HepG2 (cell line): ENCODE results near the gene ALDH4A1. TPM values are rescaled to one million over a fixed set of nuclear protein-coding genes. Genes with fewer than 3 reads are reported as not detected.

ENCODE experiments used
- ATAC-seq: fragments of 200-7000 bp; cut with Tn5 transposase; 3 replicates; pipeline ENCODE4 v1.9.1; 2020; ENCODE audit warnings: mild to moderate bottlenecking, moderate library complexity
- BruUV-seq: library from RNA; stranded (reverse); fragments of 400-500 nt; replicated peaks from 2 replicates; lab custom pipeline; 2021; lab: Mats Ljungman, UMichigan
- CTCF ChIA-PET: fragments of 300-600 bp; formaldehyde crosslinking; extraction: SDS; loops from one replicate; lab custom pipeline; 2021; ENCODE audit warnings: low total read pairs, inconsistent platforms, low intra/inter-chr PET ratio; lab: Yijun Ruan, JAX
- POLR2A ChIA-PET: fragments of 350-600 bp; sonication (Branson Sonifier 250); formaldehyde crosslinking; loops from one replicate; lab custom pipeline; 2020; ENCODE audit warnings: antibody characterized with exemption, inconsistent platforms; lab: Yijun Ruan, JAX
- DNase-seq: peaks from one replicate; pipeline ENCODE4 v3.0.0-alpha.2; 2015; ENCODE audit warnings: low spot score
- FAIRE-seq: peaks from 3 replicates; lab custom pipeline; 2011; peaks lifted over from hg19 to GRCh38; lab: Jason Lieb, UNC
- H2AFZ ChIP-seq: one replicate; pipeline ENCODE4 v1.6.1; 2011; ENCODE audit warnings: low read length, inconsistent platforms
- H3K27ac ChIP-seq: fragments of 300-600 bp; 3 replicates; pipeline ENCODE4 v1.8.0; 2011; ENCODE audit warnings: mixed run types, mild to moderate bottlenecking, mixed read lengths, low read length, inconsistent platforms; ENCODE audit not compliant: insufficient read depth; ENCODE audit errors: extremely low read length
- H3K27me3 ChIP-seq, 2 experiments: fragments of 200-600 bp in 1 of 2; 2 replicates in 1 of 2; 3 replicates in 1 of 2; pipeline versions ENCODE4 v1.6.0 to v1.8.0; 2011; ENCODE audit warnings: low read length in 2 of 2, mild to moderate bottlenecking in 2 of 2, moderate library complexity in 2 of 2, inconsistent platforms in 1 of 2; ENCODE audit not compliant: insufficient read depth in 2 of 2, control insufficient read depth in 1 of 2
- H3K36me3 ChIP-seq, 2 experiments: fragments of 200-600 bp in 1 of 2; replicated peaks in 1 of 2; 2 replicates in 1 of 2; 3 replicates in 1 of 2; pipeline versions ENCODE4 v1.5.1 to v1.8.0; 2011; ENCODE audit warnings: low read length in 2 of 2, inconsistent platforms in 1 of 2; ENCODE audit not compliant: insufficient read depth in 2 of 2, control insufficient read depth in 1 of 2
- H3K4me1 ChIP-seq: 2 replicates; pipeline ENCODE4 v1.5.1; 2012; ENCODE audit warnings: low read length, inconsistent platforms; ENCODE audit not compliant: insufficient read depth
- H3K4me2 ChIP-seq: 2 replicates; pipeline ENCODE4 v1.6.0; 2011; ENCODE audit warnings: low read depth, low read length, inconsistent platforms
- H3K4me3 ChIP-seq, 3 experiments: fragments of 200-600 bp in 1 of 3; sonication (generic), shearing (Covaris generic) in 1 of 3; replicated peaks in 1 of 3; 2 replicates each; pipeline ENCODE4 v1.5.1; 2011 to 2016; ENCODE audit warnings: low read length in 3 of 3, inconsistent platforms in 2 of 3, low read depth in 2 of 3, mild to moderate bottlenecking in 2 of 3, control low read depth in 1 of 3, mixed read lengths in 1 of 3; ENCODE audit not compliant: insufficient read depth in 1 of 3
- H3K79me2 ChIP-seq: one replicate; pipeline ENCODE4 v1.6.1; 2011; ENCODE audit warnings: low read length, inconsistent platforms; ENCODE audit not compliant: insufficient read depth
- H3K9ac ChIP-seq: 2 replicates; pipeline ENCODE4 v1.6.0; 2011; ENCODE audit warnings: mild to moderate bottlenecking, low read depth, low read length, inconsistent platforms; ENCODE audit not compliant: insufficient read depth
- H3K9me3 ChIP-seq: 2 replicates; pipeline ENCODE4 v1.5.1; 2012; ENCODE audit warnings: mild to moderate bottlenecking, low read length
- H4K20me1 ChIP-seq: 2 replicates; pipeline ENCODE4 v1.6.0; 2011; ENCODE audit warnings: inconsistent platforms, mild to moderate bottlenecking, low read length, moderate library complexity; ENCODE audit not compliant: insufficient read depth
- BORCS8-MEF2B ChIP-seq: sonication (generic); formaldehyde crosslinking; IDR thresholded peaks from 2 replicates; pipeline ENCODE4 v1.8.0; 2022; ENCODE audit warnings: mild to moderate bottlenecking, missing genetic modification reagents
- ERF ChIP-seq: IDR thresholded peaks from 2 replicates; pipeline ENCODE4 v1.6.1; 2018; ENCODE audit warnings: missing biosample characterization, missing genetic modification reagents
- FOXM1 ChIP-seq: sonication (generic); formaldehyde crosslinking; IDR thresholded peaks from 2 replicates; pipeline ENCODE4 v1.5.0; 2020; ENCODE audit warnings: missing genetic modification reagents
- GABPA ChIP-seq, 2 experiments: IDR thresholded peaks; 2 replicates each; pipeline ENCODE4 v1.6.1; 2011 to 2016; ENCODE audit warnings: low read depth in 2 of 2, low read length in 1 of 2, missing biosample characterization in 1 of 2, missing genetic modification characterization in 1 of 2
- ISL2 ChIP-seq: sonication (generic); formaldehyde crosslinking; IDR thresholded peaks from 2 replicates; pipeline ENCODE4 v1.5.0; 2020; ENCODE audit warnings: missing genetic modification reagents
- NFYB ChIP-seq: sonication (generic); formaldehyde crosslinking; IDR thresholded peaks from 2 replicates; pipeline ENCODE4 v1.4.0; 2020; ENCODE audit warnings: missing genetic modification reagents
- NFYC ChIP-seq: IDR thresholded peaks from 2 replicates; pipeline ENCODE4 v1.6.1; 2016; ENCODE audit warnings: missing genetic modification reagents, missing compliant biosample characterization
- RARA ChIP-seq: IDR thresholded peaks from 2 replicates; pipeline ENCODE4 v1.6.1; 2016; ENCODE audit warnings: missing genetic modification reagents, missing compliant biosample characterization
- SRSF9 ChIP-seq: fragments of 200-400 bp; formaldehyde crosslinking; IDR thresholded peaks from 2 replicates; pipeline ENCODE4 v1.6.1; 2018; ENCODE audit warnings: borderline replicate concordance, mild to moderate bottlenecking, low read depth, low read length; ENCODE audit not compliant: insufficient read depth, poor library complexity, severe bottlenecking
- ZFP62 ChIP-seq: sonication (generic); formaldehyde crosslinking; IDR thresholded peaks from 2 replicates; pipeline ENCODE4 v1.4.0; 2020; ENCODE audit warnings: missing genetic modification reagents
- ZNF672 ChIP-seq: sonication (generic); formaldehyde crosslinking; IDR thresholded peaks from 2 replicates; pipeline ENCODE4 v1.8.1; 2022; ENCODE audit warnings: missing genetic modification reagents
- ZNF773 ChIP-seq: sonication (generic); formaldehyde crosslinking; IDR thresholded peaks from 2 replicates; pipeline ENCODE4 v1.4.0; 2020; ENCODE audit warnings: missing genetic modification reagents, borderline replicate concordance
- WGBS: methylation state at CpG from one replicate; pipeline ENCODE4 v1.1.6; 2017; ENCODE audit warnings: low lambda C conversion rate; 5-methylcytosine and 5-hydroxymethylcytosine counted together
- in situ Hi-C: cut with HindIII; loops from 2 replicates; pipeline ENCODE4 v1.10.0; 2017; ENCODE audit warnings: low pct_unique_long_range_greater_than_20kb; ENCODE audit not compliant: extremely low pct_ligation_motif_present
- intact Hi-C: fragments of 100-400 bp; cut with micrococcal nuclease; formaldehyde crosslinking; loops from one replicate; pipeline ENCODE4 v1.10.0; 2022; ENCODE audit not compliant: unreplicated experiment
- polyA plus RNA-seq, 8 experiments: library from polyadenylated mRNA; depleted of rRNA in 3 of 8; stranded (reverse) in 7 of 8; unstranded in 1 of 8; fragments of >200 nt; fragmentation: Illumina TruSeq in 4 of 8; extraction: Trizol in 4 of 8; gene quantifications; 2 replicates each; pipeline versions ENCODE4 v1.2.1 to v1.2.3, GENCODE V29; 2011 to 2016; ENCODE audit warnings: low read depth in 4 of 8, missing spikeins in 1 of 8, mixed read lengths in 1 of 8; ENCODE audit not compliant: insufficient read depth in 1 of 8
- total RNA-seq, 5 experiments: library from RNA; depleted of rRNA; stranded (reverse); fragments of >200 nt; fragmentation: Illumina TruSeq; extraction: Trizol; gene quantifications; 2 replicates each; pipeline ENCODE4 v1.2.3, GENCODE V29; 2016; ENCODE audit warnings: low read depth in 1 of 5
- TF ChIP-seq, protein P1 (sequence below): sonication (generic); formaldehyde crosslinking; IDR thresholded peaks from 2 replicates; pipeline ENCODE4 v1.4.0; 2020; ENCODE audit warnings: missing genetic modification reagents; ENCODE audit errors: not compliant biosample characterization
- TF ChIP-seq, protein P2 (sequence below): sonication (generic); formaldehyde crosslinking; IDR thresholded peaks from 2 replicates; pipeline ENCODE4 v1.5.0; 2020; ENCODE audit warnings: missing genetic modification reagents, mild to moderate bottlenecking, borderline replicate concordance
- TF ChIP-seq, protein P3 (sequence below): sonication (generic); formaldehyde crosslinking; IDR thresholded peaks from 2 replicates; pipeline ENCODE4 v1.8.0; 2022; ENCODE audit warnings: mild to moderate bottlenecking, missing genetic modification reagents; ENCODE audit not compliant: insufficient replicate concordance
- TF ChIP-seq, protein P4 (sequence below), 2 experiments: sonication (generic) in 1 of 2; formaldehyde crosslinking in 1 of 2; IDR thresholded peaks; 2 replicates each; pipeline versions ENCODE4 v1.5.1 to v1.6.1; 2011 to 2020; ENCODE audit warnings: borderline replicate concordance in 1 of 2, low read depth in 1 of 2, low read length in 1 of 2, mild to moderate bottlenecking in 1 of 2, missing genetic modification reagents in 1 of 2, moderate library complexity in 1 of 2

ALDH4A1 gene
- total and polyA plus RNA-seq, 2 of the 13 experiments (the other 11 are each of a cell fraction or from before 2014, with no cell fraction given), result 76.4 to 240 TPM

DNA sequence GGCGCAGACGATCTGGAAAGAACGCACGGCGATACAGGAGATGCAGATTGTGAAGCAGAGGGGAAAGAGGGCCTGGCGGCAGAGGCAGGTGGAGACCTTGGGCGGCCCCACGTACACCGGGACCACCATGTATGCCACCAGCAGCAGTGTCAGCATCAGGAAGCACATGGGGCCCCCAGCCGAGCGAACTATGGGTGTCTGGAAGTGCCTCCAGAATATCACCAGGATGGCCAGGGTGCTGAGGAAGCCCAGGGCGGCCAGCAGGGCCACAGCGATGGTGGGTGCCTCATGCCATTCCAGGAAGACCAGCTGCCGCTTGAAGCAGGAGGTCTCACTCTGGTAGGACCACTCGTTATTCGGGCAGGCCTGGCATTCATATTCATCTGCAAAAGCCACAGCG, 62.2 kb downstream of the ALDH4A1 start (continued):
- TF ChIP-seq, protein P1, sequence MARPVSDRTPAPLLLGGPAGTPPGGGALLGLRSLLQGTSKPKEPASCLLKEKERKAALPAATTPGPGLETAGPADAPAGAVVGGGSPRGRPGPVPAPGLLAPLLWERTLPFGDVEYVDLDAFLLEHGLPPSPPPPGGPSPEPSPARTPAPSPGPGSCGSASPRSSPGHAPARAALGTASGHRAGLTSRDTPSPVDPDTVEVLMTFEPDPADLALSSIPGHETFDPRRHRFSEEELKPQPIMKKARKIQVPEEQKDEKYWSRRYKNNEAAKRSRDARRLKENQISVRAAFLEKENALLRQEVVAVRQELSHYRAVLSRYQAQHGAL (CRISPR knock-in tag), result no peak
- TF ChIP-seq GABPA (IDR thresholded peaks at IDR 0.05; ENCODE audit: low read depth, low read length), result no peak
- no peak for TF ChIP-seq GABPA (CRISPR knock-in tag; IDR thresholded peaks at IDR 0.05; ENCODE audit: low read depth)
- TF ChIP-seq FOXM1 (CRISPR knock-in tag), result no peak
- TF ChIP-seq ISL2 (CRISPR knock-in tag), result no peak
- TF ChIP-seq RARA (CRISPR knock-in tag), result no peak
- TF ChIP-seq, protein P2, sequence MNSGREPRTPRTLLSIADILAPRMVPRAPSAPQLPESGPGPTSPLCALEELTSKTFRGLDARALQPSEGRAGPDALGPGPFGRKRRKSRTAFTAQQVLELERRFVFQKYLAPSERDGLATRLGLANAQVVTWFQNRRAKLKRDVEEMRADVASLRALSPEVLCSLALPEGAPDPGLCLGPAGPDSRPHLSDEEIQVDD (CRISPR knock-in tag), result no peak
- TF ChIP-seq ERF, result no peak
- no peak for TF ChIP-seq ZNF773
- TF ChIP-seq, protein P3, sequence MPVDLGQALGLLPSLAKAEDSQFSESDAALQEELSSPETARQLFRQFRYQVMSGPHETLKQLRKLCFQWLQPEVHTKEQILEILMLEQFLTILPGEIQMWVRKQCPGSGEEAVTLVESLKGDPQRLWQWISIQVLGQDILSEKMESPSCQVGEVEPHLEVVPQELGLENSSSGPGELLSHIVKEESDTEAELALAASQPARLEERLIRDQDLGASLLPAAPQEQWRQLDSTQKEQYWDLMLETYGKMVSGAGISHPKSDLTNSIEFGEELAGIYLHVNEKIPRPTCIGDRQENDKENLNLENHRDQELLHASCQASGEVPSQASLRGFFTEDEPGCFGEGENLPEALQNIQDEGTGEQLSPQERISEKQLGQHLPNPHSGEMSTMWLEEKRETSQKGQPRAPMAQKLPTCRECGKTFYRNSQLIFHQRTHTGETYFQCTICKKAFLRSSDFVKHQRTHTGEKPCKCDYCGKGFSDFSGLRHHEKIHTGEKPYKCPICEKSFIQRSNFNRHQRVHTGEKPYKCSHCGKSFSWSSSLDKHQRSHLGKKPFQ (CRISPR knock-in tag), result no peak
- TF ChIP-seq, all 625 proteins: peak for 0

DNA sequence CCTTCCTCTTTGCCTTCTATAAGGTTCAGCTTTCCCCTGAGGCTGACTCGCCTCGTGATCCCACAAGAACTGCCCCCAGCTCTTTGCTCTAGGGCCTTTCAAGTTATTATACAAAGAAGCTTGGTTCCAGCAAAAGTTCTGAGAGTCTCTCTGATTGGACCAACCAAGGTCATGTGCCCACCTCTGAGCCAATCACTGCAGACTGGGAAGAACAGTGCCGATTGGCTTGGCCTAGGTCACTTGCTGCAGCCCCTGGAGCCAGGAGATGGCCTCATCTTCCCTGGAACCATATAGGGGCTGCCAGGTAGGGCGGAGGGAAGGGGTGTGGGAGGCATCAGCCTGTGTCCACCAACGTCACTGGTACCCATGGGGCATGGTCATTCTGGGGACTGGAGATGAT, 65.7 kb downstream of the ALDH4A1 start:
- intact Hi-C loops (no loop called here), in situ Hi-C loops (no loop called here)
- BruUV-seq, result no TSS peak
- no peak overlapping the region for H2AFZ ChIP-seq
- no peaks in the 10 kb centered on the region for H4K20me1 ChIP-seq
- no peak overlapping the region for H3K27ac ChIP-seq
- 6% methylated on average over 5 of the region's 5 CpGs for WGBS
- peak; percentile 9 for DNase-seq
- H3K36me3 ChIP-seq, result no peaks in the 10 kb centered on the region
- no peak for FAIRE-seq
- H3K27me3 ChIP-seq, result peaks cover 9 to 49% of the 10 kb centered on the region in 2 experiments; a peak in 4 of 5 replicates
- H3K9me3 ChIP-seq, result no peaks in the 10 kb centered on the region
- peak; percentile 66 for TF ChIP-seq NFYC (CRISPR knock-in tag)
- TF ChIP-seq SRSF9, result no peak
- TF ChIP-seq ZFP62, result no peak
- peak; percentile 76 for TF ChIP-seq NFYB (CRISPR knock-in tag)
- TF ChIP-seq, protein P4, sequence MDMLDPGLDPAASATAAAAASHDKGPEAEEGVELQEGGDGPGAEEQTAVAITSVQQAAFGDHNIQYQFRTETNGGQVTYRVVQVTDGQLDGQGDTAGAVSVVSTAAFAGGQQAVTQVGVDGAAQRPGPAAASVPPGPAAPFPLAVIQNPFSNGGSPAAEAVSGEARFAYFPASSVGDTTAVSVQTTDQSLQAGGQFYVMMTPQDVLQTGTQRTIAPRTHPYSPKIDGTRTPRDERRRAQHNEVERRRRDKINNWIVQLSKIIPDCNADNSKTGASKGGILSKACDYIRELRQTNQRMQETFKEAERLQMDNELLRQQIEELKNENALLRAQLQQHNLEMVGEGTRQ (IDR thresholded peaks at IDR 0.05; ENCODE audit: low read depth, low read length), result peak; percentile 29; the same call in 1 of the 2 replicates
- TF ChIP-seq, protein P4 (CRISPR knock-in tag; IDR thresholded peaks at IDR 0.05; ENCODE audit: borderline replicate concordance), result no peak; the same call in 1 of the 2 replicates
- TF ChIP-seq ZNF672, result no peak
- no peak for TF ChIP-seq BORCS8-MEF2B
- H3K4me1 ChIP-seq, result no peaks in the 10 kb centered on the region
- no peak for ATAC-seq
- ChIA-PET CTCF (no interaction called here), POLR2A (no interaction called here)
- H3K4me3 ChIP-seq, result no peak overlapping the region
- H3K9ac ChIP-seq, result no peak overlapping the region
- H3K4me2 ChIP-seq, result no peak overlapping the region
- H3K79me2 ChIP-seq, result no peaks in the 10 kb centered on the region
